Stimulated activated CD4-positive, alpha-beta T cell treated with anti-CD3 and anti-CD28 coated beads, Interleukin-4, amount 100 ng/mL, for 24 hours (primary cell): ENCODE results near the gene SCUBE1.
"Not testable (repeated sequence)": the region's sequence is repeated elsewhere in the genome, so short reads cannot be mapped to it uniquely, and the experiment has no call there.

Experiments
- DNase-seq: peaks from one replicate; pipeline ENCODE4 v3.0.0-alpha.2; 2020

The SCUBE1 gene

GRCh38 chr22:43355688-43356087 lies 12.5 kb upstream of the SCUBE1 start:
- DNase-seq = not testable (repeated sequence)

- no peak for DNase-seq
These were observed 8.8 kb upstream of the SCUBE1 start for GRCh38 chr22:43351966-43352345.

- DNase-seq = no peak
These were observed 6.5 kb upstream of the SCUBE1 start for GRCh38 chr22:43349636-43350035.

GRCh38 chr22:43346521-43346929 lies 3.4 kb upstream of the SCUBE1 start:
- peak; percentile 71 for DNase-seq

- DNase-seq = no peak
These were observed 2.7 kb upstream of the SCUBE1 start for GRCh38 chr22:43345761-43346301.

- DNase-seq = no peak
These were observed 2.2 kb upstream of the SCUBE1 start for GRCh38 chr22:43345356-43345755.

- DNase-seq = no peak
These were observed 1.3 kb upstream of the SCUBE1 start for GRCh38 chr22:43344520-43344787.

- no peak for DNase-seq
These were observed 723 bp upstream of the SCUBE1 start for GRCh38 chr22:43343670-43344519.

GRCh38 chr22:43342347-43343261 lies 568 bp downstream of the SCUBE1 start:
- no peak for DNase-seq

GRCh38 chr22:43341565-43341964 lies 1.6 kb downstream of the SCUBE1 start:
- DNase-seq = no peak

GRCh38 chr22:43338766-43339345 lies 4.3 kb downstream of the SCUBE1 start:
- no peak for DNase-seq

- DNase-seq = no peak
These were observed 5.2 kb downstream of the SCUBE1 start for GRCh38 chr22:43337946-43338345.

- DNase-seq = no peak
These were observed 5.8 kb downstream of the SCUBE1 start for GRCh38 chr22:43337385-43337784.

GRCh38 chr22:43334378-43334777 lies 8.8 kb downstream of the SCUBE1 start:
- DNase-seq = no peak

GRCh38 chr22:43333978-43334377 lies 9.2 kb downstream of the SCUBE1 start:
- DNase-seq = no peak

GRCh38 chr22:43333156-43333555 lies 10.0 kb downstream of the SCUBE1 start:
- no peak for DNase-seq

- DNase-seq = no peak
These were observed 11.5 kb downstream of the SCUBE1 start for GRCh38 chr22:43331698-43332097.

- no peak for DNase-seq
These were observed 12.1 kb downstream of the SCUBE1 start for GRCh38 chr22:43331069-43331451.

GRCh38 chr22:43330178-43331068 lies 12.7 kb downstream of the SCUBE1 start:
- no peak for DNase-seq

GRCh38 chr22:43329061-43329460 lies 14.1 kb downstream of the SCUBE1 start:
- no peak for DNase-seq

- no peak for DNase-seq
These were observed 16.1 kb downstream of the SCUBE1 start for GRCh38 chr22:43327157-43327438.

GRCh38 chr22:43326331-43327156 lies 16.6 kb downstream of the SCUBE1 start:
- DNase-seq = no peak
